HEK293 (cell line): ENCODE data around the gene REG3G.

Experiments
- CTCF ChIA-PET: fragments of 350-600 bp; formaldehyde crosslinking; extraction: SDS; loops from one replicate; lab custom pipeline; 2021; ENCODE audit warnings: antibody characterized with exemption; lab: Yijun Ruan, JAX
- POLR2A ChIA-PET: fragments of 300-600 bp; formaldehyde crosslinking; extraction: SDS; loops from one replicate; lab custom pipeline; 2020; ENCODE audit warnings: antibody characterized with exemption, inconsistent platforms; lab: Yijun Ruan, JAX
- H3K27ac ChIP-seq: fragments of 200-500 bp; sonication (Bioruptor generic); 2 replicates; pipeline ENCODE4 v1.5.1; 2014; ENCODE audit warnings: low read depth, low read length, control low read depth, inconsistent platforms; ENCODE audit errors: extremely low read depth
- H3K36me3 ChIP-seq, 2 experiments: fragments of 200-500 bp in 1 of 2; sonication (Bioruptor generic) in 1 of 2; 1 replicate in 1 of 2; 2 replicates in 1 of 2; pipeline ENCODE4 v1.5.1; 2014 to 2017; ENCODE audit warnings: inconsistent platforms in 2 of 2, low read length in 2 of 2; ENCODE audit not compliant: control insufficient read depth in 2 of 2, insufficient read depth in 1 of 2
- H3K4me1 ChIP-seq: fragments of 200-500 bp; sonication (Bioruptor generic); 2 replicates; pipeline ENCODE4 v1.5.1; 2014; ENCODE audit warnings: mild to moderate bottlenecking, low read length, inconsistent platforms; ENCODE audit not compliant: control insufficient read depth, insufficient read depth
- H3K4me3 ChIP-seq: 2 replicates; pipeline ENCODE4 v1.5.1; 2011; ENCODE audit warnings: low read depth, mild to moderate bottlenecking, control low read depth, low read length, moderate library complexity
- H3K9me3 ChIP-seq: fragments of 200-500 bp; sonication (Bioruptor generic); 2 replicates; pipeline ENCODE4 v1.5.1; 2014; ENCODE audit warnings: low read depth, low read length, inconsistent platforms; ENCODE audit not compliant: control insufficient read depth, insufficient read depth
- KLF9 ChIP-seq: fragments of 450-650 bp; formaldehyde crosslinking; IDR thresholded peaks from 2 replicates; pipeline ENCODE4 v1.5.1; 2016; ENCODE audit warnings: missing biosample characterization, missing genetic modification characterization, low read depth
- SCRT1 ChIP-seq: fragments of 450-650 bp; formaldehyde crosslinking; IDR thresholded peaks from 2 replicates; pipeline ENCODE4 v1.5.1; 2016; ENCODE audit warnings: missing biosample characterization, missing genetic modification characterization, borderline replicate concordance
- YY1 ChIP-seq: fragments of 450-650 bp; formaldehyde crosslinking; IDR thresholded peaks from 2 replicates; pipeline ENCODE4 v1.5.1; 2018; ENCODE audit warnings: missing biosample characterization, missing genetic modification characterization
- ZFP3 ChIP-seq: fragments of 450-650 bp; formaldehyde crosslinking; IDR thresholded peaks from 2 replicates; pipeline ENCODE4 v1.5.1; 2016; ENCODE audit warnings: low read depth, missing biosample characterization, missing genetic modification characterization
- ZFP69B ChIP-seq: fragments of 450-650 bp; formaldehyde crosslinking; IDR thresholded peaks from 2 replicates; pipeline ENCODE4 v1.5.1; 2016; ENCODE audit warnings: missing biosample characterization, missing genetic modification characterization
- ZNF133 ChIP-seq: fragments of 450-650 bp; formaldehyde crosslinking; IDR thresholded peaks from 2 replicates; pipeline ENCODE4 v1.5.1; 2016; ENCODE audit warnings: missing biosample characterization, missing genetic modification characterization
- ZNF16 ChIP-seq: fragments of 450-650 bp; formaldehyde crosslinking; IDR thresholded peaks from 2 replicates; pipeline ENCODE4 v1.5.1; 2016; ENCODE audit warnings: low read depth, missing biosample characterization, missing genetic modification characterization
- ZNF174 ChIP-seq: fragments of 450-650 bp; formaldehyde crosslinking; IDR thresholded peaks from 2 replicates; pipeline ENCODE4 v1.5.0; 2017; ENCODE audit warnings: missing biosample characterization, mild to moderate bottlenecking, missing genetic modification characterization
- ZNF202 ChIP-seq: fragments of 450-650 bp; formaldehyde crosslinking; IDR thresholded peaks from 2 replicates; pipeline ENCODE4 v1.5.1; 2016; ENCODE audit warnings: missing biosample characterization, missing genetic modification characterization, borderline replicate concordance
- ZNF266 ChIP-seq: fragments of 450-650 bp; formaldehyde crosslinking; IDR thresholded peaks from 2 replicates; pipeline ENCODE4 v1.5.1; 2016; ENCODE audit warnings: missing biosample characterization, missing genetic modification characterization, low read depth
- ZNF335 ChIP-seq: fragments of 450-650 bp; formaldehyde crosslinking; conservative IDR thresholded peaks from 2 replicates; pipeline ENCODE4 v1.5.1; 2016; ENCODE audit warnings: missing biosample characterization, missing genetic modification characterization
- ZNF416 ChIP-seq: fragments of 450-650 bp; formaldehyde crosslinking; IDR thresholded peaks from 2 replicates; pipeline ENCODE4 v1.5.1; 2016; ENCODE audit warnings: missing biosample characterization, missing genetic modification characterization
- ZNF530 ChIP-seq: fragments of 450-650 bp; formaldehyde crosslinking; IDR thresholded peaks from 2 replicates; pipeline ENCODE4 v1.5.1; 2016; ENCODE audit warnings: low read depth, missing biosample characterization, missing genetic modification characterization
- ZNF548 ChIP-seq: fragments of 450-650 bp; formaldehyde crosslinking; IDR thresholded peaks from 2 replicates; pipeline ENCODE4 v1.5.1; 2016; ENCODE audit warnings: missing biosample characterization, missing genetic modification characterization
- ZNF654 ChIP-seq: fragments of 450-650 bp; formaldehyde crosslinking; IDR thresholded peaks from 2 replicates; pipeline ENCODE4 v1.5.1; 2016; ENCODE audit warnings: low read depth, missing biosample characterization, missing genetic modification characterization
- ZNF707 ChIP-seq: fragments of 450-650 bp; formaldehyde crosslinking; IDR thresholded peaks from 2 replicates; pipeline ENCODE4 v1.5.1; 2016; ENCODE audit warnings: missing biosample characterization, missing genetic modification characterization
- TF ChIP-seq, protein P1 (sequence below): fragments of 450-650 bp; formaldehyde crosslinking; IDR thresholded peaks from 2 replicates; pipeline ENCODE4 v1.5.1; 2016; ENCODE audit warnings: missing biosample characterization, missing genetic modification characterization
- TF ChIP-seq, protein P2 (sequence below): fragments of 450-650 bp; formaldehyde crosslinking; IDR thresholded peaks from 2 replicates; pipeline ENCODE4 v1.5.1; 2016; ENCODE audit warnings: missing biosample characterization, missing genetic modification characterization

Gene REG3G

DNA sequence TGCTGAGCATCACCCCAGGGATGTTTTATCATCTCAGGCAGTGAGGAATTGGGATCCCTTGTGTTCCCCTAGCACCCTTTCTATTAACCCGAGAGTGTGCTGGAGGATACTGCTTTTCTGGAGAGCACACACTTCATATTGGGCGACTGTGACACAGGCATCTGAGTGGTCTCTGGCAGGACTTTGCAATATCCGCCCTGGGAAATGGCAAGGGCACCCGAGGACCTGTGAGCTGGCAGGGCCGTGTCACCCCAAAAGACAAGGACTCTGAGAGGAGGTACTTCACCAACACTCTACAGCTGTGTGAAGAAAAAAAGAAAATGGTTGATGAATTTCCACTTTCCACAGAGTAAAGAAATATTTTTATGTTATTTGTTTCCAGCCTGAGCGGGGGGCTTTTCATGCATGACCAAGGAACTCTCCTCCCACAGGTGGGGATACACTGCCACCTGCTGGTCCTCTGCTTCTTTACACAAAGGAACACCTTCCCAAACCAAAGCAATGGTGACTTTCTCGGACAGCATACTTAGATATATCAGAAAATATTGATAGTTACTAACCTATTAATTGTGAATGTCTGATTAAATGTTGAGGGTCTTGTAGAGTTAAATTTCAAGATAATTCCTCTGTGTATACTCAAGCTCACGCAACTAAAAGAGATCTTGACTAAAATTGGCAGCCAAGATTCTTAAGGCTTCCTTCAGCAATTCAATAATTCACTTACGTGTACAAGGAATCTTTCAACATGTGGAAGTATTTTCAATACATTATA lies 45.9 kb upstream of the REG3G start:
- H3K36me3 ChIP-seq: no peaks in the 10 kb centered on the region
- no peaks in the 10 kb centered on the region for H3K4me1 ChIP-seq
- no peak overlapping the region for H3K4me3 ChIP-seq
- POLR2A ChIA-PET: interaction anchor here (0.7 kb wide), 1 partner anchor 102 kb away, joined by 3 read pairs; no protein-coding TSS in a partner anchor
- no peaks in the 10 kb centered on the region for H3K9me3 ChIP-seq
- TF ChIP-seq YY1 (tag by site-specific recombination) (no peak), ZNF654 (tag by site-specific recombination) (peak; percentile 66)
- TF ChIP-seq, protein P1, sequence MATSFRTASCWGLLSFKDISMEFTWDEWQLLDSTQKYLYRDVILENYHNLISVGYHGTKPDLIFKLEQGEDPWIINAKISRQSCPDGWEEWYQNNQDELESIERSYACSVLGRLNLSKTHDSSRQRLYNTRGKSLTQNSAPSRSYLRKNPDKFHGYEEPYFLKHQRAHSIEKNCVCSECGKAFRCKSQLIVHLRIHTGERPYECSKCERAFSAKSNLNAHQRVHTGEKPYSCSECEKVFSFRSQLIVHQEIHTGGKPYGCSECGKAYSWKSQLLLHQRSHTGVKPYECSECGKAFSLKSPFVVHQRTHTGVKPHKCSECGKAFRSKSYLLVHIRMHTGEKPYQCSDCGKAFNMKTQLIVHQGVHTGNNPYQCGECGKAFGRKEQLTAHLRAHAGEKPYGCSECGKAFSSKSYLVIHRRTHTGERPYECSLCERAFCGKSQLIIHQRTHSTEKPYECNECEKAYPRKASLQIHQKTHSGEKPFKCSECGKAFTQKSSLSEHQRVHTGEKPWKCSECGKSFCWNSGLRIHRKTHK (tag by site-specific recombination): no peak
- CTCF ChIA-PET: interaction anchor here (0.6 to 2.3 kb wide), 14 partner anchors 10 to 1876 kb away, joined by 3 to 13 read pairs (median 4); no protein-coding TSS in a partner anchor
- no peak overlapping the region for H3K27ac ChIP-seq

DNA sequence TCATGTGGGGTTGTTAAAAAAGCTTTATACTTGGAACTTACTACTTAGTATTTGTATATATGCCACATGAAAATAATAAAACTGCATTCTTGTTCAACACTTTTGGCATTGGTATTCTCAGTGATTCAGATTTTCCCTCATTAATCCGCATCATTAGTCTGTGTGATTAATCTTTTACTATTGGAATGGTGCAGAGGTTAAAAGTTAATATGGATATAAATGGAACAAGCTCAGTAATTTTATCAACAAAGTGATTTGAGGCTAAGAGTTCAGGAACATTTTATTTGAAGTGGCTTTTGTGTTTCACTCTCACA lies 45.4 kb upstream of the REG3G start:
- no peaks in the 10 kb centered on the region for H3K9me3 ChIP-seq
- POLR2A ChIA-PET: no interaction called here
- no peaks in the 10 kb centered on the region for H3K36me3 ChIP-seq
- no peaks in the 10 kb centered on the region for H3K4me1 ChIP-seq
- CTCF ChIA-PET: interaction anchor here (0.7 to 2.3 kb wide), 9 partner anchors 10 to 632 kb away, joined by 3 to 13 read pairs (median 4); no protein-coding TSS in a partner anchor
- TF ChIP-seq ZNF202: no peak
- TF ChIP-seq ZNF548 (tag by site-specific recombination): no peak
- no peak for TF ChIP-seq ZNF174 (tag by site-specific recombination)
- TF ChIP-seq ZNF530 (tag by site-specific recombination): no peak
- no peak for TF ChIP-seq KLF9
- TF ChIP-seq ZNF416 (tag by site-specific recombination): no peak
- no peak for TF ChIP-seq ZNF707 (tag by site-specific recombination)
- H3K27ac ChIP-seq: no peak overlapping the region
- H3K4me3 ChIP-seq: no peak overlapping the region

DNA sequence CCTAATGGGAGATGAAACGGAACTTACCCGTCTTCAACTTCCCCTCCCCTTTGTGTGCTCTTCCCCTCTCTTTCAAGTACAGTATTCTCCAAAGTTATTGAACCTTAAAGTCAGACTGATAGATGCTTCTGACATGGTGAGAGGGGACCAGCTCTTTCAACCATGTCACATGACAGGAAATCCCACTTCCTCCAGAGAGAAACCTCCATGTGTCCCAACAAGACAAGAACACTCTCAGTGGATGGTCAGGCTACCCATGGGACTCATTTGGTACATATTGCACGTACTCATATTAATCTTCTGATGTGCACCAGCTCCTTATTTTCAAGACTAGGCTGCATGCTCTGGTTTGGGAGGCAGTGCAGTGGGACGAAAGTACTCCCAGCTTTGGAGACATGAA lies 44.6 kb upstream of the REG3G start:
- CTCF ChIA-PET: interaction anchor here (0.6 to 1.9 kb wide), 6 partner anchors 9 to 910 kb away, joined by 3 to 13 read pairs (median 3); no protein-coding TSS in a partner anchor
- POLR2A ChIA-PET: no interaction called here
- no peaks in the 10 kb centered on the region for H3K9me3 ChIP-seq
- H3K36me3 ChIP-seq: no peaks in the 10 kb centered on the region
- H3K4me1 ChIP-seq: no peaks in the 10 kb centered on the region
- H3K27ac ChIP-seq: no peak overlapping the region
- TF ChIP-seq ZNF266 (tag by site-specific recombination) (no peak), ZNF16 (tag by site-specific recombination) (no peak), ZNF133 (tag by site-specific recombination) (no peak), SCRT1 (no peak), ZFP69B (tag by site-specific recombination) (no peak), ZNF335 (no peak), ZFP3 (tag by site-specific recombination) (no peak)
- TF ChIP-seq, protein P2, sequence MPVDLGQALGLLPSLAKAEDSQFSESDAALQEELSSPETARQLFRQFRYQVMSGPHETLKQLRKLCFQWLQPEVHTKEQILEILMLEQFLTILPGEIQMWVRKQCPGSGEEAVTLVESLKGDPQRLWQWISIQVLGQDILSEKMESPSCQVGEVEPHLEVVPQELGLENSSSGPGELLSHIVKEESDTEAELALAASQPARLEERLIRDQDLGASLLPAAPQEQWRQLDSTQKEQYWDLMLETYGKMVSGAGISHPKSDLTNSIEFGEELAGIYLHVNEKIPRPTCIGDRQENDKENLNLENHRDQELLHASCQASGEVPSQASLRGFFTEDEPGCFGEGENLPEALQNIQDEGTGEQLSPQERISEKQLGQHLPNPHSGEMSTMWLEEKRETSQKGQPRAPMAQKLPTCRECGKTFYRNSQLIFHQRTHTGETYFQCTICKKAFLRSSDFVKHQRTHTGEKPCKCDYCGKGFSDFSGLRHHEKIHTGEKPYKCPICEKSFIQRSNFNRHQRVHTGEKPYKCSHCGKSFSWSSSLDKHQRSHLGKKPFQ (tag by site-specific recombination): no peak
- no peak overlapping the region for H3K4me3 ChIP-seq
